ENCODE measurements around the gene ROR2. TPM values are rescaled to one million over a fixed set of nuclear protein-coding genes. Genes with fewer than 3 reads are reported as not detected.

The ROR2 gene
- total and polyA plus RNA-seq, 11 donors, result 0.18 to 9.0 (median 0.49) TPM

- Histone ChIP-seq H3K4me3 (no peak overlapping the region), H3K9me3 (no peaks in the 10 kb centered on the region), H3K4me1 (no peaks in the 10 kb centered on the region), H3K27me3 (peaks cover 0 to 3% (median 0%) of the 10 kb centered on the region in 9 donors), H3K27ac (no peak overlapping the region), H3K36me3 (no peaks in the 10 kb centered on the region)
- DNase-seq, result no peak
- intact Hi-C loops (cut with DNase I), result no loop called here
- TF ChIP-seq POLR2A (IDR thresholded peaks at IDR 0.05) (no peak), CTCF (IDR thresholded peaks at IDR 0.05) (no peak)
- WGBS, 4 donors, result 81 to 89% (median 84%) methylated on average over 16 of the region's 16 CpGs
- no peak for ATAC-seq
Measured at GRCh38 chr9:91755761-91756509, 194.1 kb downstream of the ROR2 start.

- ATAC-seq, result no peak
- H3K27me3 ChIP-seq, result peaks cover 0 to 3% (median 0%) of the 10 kb centered on the region in 9 donors
- no peak for DNase-seq
- WGBS, 4 donors, result 47 to 68% (median 58%) methylated on average over 2 of the region's 2 CpGs
- H3K36me3 ChIP-seq, result no peaks in the 10 kb centered on the region
- no peak for TF ChIP-seq CTCF (IDR thresholded peaks at IDR 0.05)
- no peak for TF ChIP-seq POLR2A (IDR thresholded peaks at IDR 0.05)
- H3K4me3 ChIP-seq, result no peak overlapping the region
- H3K4me1 ChIP-seq, result no peaks in the 10 kb centered on the region
- no peak overlapping the region for H3K27ac ChIP-seq
- no peaks in the 10 kb centered on the region for H3K9me3 ChIP-seq
- intact Hi-C loops (cut with DNase I), result no loop called here
Measured at GRCh38 chr9:91753711-91754110, 196.3 kb downstream of the ROR2 start.

- Histone ChIP-seq H3K4me1 (no peaks in the 10 kb centered on the region), H3K36me3 (no peaks in the 10 kb centered on the region), H3K4me3 (no peak overlapping the region), H3K27ac (no peak overlapping the region), H3K9me3 (no peaks in the 10 kb centered on the region), H3K27me3 (peaks cover 0 to 3% (median 0%) of the 10 kb centered on the region in 9 donors)
- intact Hi-C loops (cut with DNase I), result no loop called here
- ATAC-seq (no peak), DNase-seq (no peak)
- TF ChIP-seq CTCF (IDR thresholded peaks at IDR 0.05) (no peak), POLR2A (IDR thresholded peaks at IDR 0.05) (no peak)
- 79 to 91% (median 88%) methylated on average over 2 of the region's 2 CpGs for WGBS, 4 donors
Measured at GRCh38 chr9:91751922-91752321, 198.1 kb downstream of the ROR2 start.

GRCh38 chr9:91750343-91750742 lies 199.7 kb downstream of the ROR2 start:
- Histone ChIP-seq H3K36me3 (no peaks in the 10 kb centered on the region), H3K27me3 (peaks cover 0 to 3% (median 0%) of the 10 kb centered on the region in 9 donors), H3K27ac (no peak overlapping the region), H3K4me3 (no peak overlapping the region), H3K4me1 (no peaks in the 10 kb centered on the region), H3K9me3 (no peaks in the 10 kb centered on the region)
- TF ChIP-seq CTCF (IDR thresholded peaks at IDR 0.05), result no peak
- no peak for TF ChIP-seq POLR2A (IDR thresholded peaks at IDR 0.05)
- 75 to 83% (median 81%) methylated on average over 6 of the region's 6 CpGs for WGBS, 4 donors
- no peak for DNase-seq
- ATAC-seq, result no peak
- intact Hi-C loops (cut with DNase I), result no loop called here

All from heart left ventricle (tissue), 16 donors.